ENCODE data around the gene CNTN4. TPM values are rescaled to one million over a fixed set of nuclear protein-coding genes. Genes with fewer than 3 reads are reported as not detected.

Gene CNTN4
- total and polyA plus RNA-seq, 2 experiments from 2014 or later, result 0.91 to 4.0 TPM

- no peaks in the 10 kb centered on the region for H4K20me1 ChIP-seq (replicated peaks; ENCODE audit: insufficient read depth)
- Mint-ChIP-seq H3K27me3 (ENCODE audit: insufficient read depth, low read depth, poor library complexity) (no peaks in the 10 kb centered on the region), H3K4me1 (no peaks in the 10 kb centered on the region), H3K4me3 (no peak overlapping the region), H3K9me3 (peaks cover 98% of the 10 kb centered on the region), H3K36me3 (ENCODE audit: low read depth) (peaks cover 41% of the 10 kb centered on the region), H3K27ac (no peak overlapping the region)
- H3K9me2 ChIP-seq (ENCODE audit: insufficient read depth), result 0 out of 2 replicates have a peak, but pooled peaks cover 3% of the 10 kb centered on the region
- no peak for TF ChIP-seq STAT1 (IDR thresholded peaks at IDR 0.05; ENCODE audit: unreplicated experiment)
- TF ChIP-seq, protein P1, sequence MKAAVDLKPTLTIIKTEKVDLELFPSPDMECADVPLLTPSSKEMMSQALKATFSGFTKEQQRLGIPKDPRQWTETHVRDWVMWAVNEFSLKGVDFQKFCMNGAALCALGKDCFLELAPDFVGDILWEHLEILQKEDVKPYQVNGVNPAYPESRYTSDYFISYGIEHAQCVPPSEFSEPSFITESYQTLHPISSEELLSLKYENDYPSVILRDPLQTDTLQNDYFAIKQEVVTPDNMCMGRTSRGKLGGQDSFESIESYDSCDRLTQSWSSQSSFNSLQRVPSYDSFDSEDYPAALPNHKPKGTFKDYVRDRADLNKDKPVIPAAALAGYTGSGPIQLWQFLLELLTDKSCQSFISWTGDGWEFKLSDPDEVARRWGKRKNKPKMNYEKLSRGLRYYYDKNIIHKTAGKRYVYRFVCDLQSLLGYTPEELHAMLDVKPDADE (IDR thresholded peaks at IDR 0.05), result no peak
- no peak for TF ChIP-seq EZH2phosphoT487 (IDR thresholded peaks at IDR 0.05; ENCODE audit: unreplicated experiment)
- TF ChIP-seq POLR2AphosphoS5 (IDR thresholded peaks at IDR 0.05; ENCODE audit: low read depth), result no peak
- TF ChIP-seq CREB1 (CRISPR knock-in tag; IDR thresholded peaks at IDR 0.05; ENCODE audit: low read depth), result no peak
- TF ChIP-seq, protein P2, sequence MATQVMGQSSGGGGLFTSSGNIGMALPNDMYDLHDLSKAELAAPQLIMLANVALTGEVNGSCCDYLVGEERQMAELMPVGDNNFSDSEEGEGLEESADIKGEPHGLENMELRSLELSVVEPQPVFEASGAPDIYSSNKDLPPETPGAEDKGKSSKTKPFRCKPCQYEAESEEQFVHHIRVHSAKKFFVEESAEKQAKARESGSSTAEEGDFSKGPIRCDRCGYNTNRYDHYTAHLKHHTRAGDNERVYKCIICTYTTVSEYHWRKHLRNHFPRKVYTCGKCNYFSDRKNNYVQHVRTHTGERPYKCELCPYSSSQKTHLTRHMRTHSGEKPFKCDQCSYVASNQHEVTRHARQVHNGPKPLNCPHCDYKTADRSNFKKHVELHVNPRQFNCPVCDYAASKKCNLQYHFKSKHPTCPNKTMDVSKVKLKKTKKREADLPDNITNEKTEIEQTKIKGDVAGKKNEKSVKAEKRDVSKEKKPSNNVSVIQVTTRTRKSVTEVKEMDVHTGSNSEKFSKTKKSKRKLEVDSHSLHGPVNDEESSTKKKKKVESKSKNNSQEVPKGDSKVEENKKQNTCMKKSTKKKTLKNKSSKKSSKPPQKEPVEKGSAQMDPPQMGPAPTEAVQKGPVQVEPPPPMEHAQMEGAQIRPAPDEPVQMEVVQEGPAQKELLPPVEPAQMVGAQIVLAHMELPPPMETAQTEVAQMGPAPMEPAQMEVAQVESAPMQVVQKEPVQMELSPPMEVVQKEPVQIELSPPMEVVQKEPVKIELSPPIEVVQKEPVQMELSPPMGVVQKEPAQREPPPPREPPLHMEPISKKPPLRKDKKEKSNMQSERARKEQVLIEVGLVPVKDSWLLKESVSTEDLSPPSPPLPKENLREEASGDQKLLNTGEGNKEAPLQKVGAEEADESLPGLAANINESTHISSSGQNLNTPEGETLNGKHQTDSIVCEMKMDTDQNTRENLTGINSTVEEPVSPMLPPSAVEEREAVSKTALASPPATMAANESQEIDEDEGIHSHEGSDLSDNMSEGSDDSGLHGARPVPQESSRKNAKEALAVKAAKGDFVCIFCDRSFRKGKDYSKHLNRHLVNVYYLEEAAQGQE (IDR thresholded peaks at IDR 0.05; ENCODE audit: unreplicated experiment), result no peak
- TF ChIP-seq JUNB (IDR thresholded peaks at IDR 0.05; ENCODE audit: unreplicated experiment), result no peak
- no peak for TF ChIP-seq EZH2 (IDR thresholded peaks at IDR 0.05; ENCODE audit: low read depth, unreplicated experiment)
- no peak for TF ChIP-seq ZNF331 (CRISPR knock-in tag; IDR thresholded peaks at IDR 0.05; ENCODE audit: low read depth)
- no peak for TF ChIP-seq NANOG (IDR thresholded peaks at IDR 0.05; ENCODE audit: borderline replicate concordance)
- TF ChIP-seq, protein P3, sequence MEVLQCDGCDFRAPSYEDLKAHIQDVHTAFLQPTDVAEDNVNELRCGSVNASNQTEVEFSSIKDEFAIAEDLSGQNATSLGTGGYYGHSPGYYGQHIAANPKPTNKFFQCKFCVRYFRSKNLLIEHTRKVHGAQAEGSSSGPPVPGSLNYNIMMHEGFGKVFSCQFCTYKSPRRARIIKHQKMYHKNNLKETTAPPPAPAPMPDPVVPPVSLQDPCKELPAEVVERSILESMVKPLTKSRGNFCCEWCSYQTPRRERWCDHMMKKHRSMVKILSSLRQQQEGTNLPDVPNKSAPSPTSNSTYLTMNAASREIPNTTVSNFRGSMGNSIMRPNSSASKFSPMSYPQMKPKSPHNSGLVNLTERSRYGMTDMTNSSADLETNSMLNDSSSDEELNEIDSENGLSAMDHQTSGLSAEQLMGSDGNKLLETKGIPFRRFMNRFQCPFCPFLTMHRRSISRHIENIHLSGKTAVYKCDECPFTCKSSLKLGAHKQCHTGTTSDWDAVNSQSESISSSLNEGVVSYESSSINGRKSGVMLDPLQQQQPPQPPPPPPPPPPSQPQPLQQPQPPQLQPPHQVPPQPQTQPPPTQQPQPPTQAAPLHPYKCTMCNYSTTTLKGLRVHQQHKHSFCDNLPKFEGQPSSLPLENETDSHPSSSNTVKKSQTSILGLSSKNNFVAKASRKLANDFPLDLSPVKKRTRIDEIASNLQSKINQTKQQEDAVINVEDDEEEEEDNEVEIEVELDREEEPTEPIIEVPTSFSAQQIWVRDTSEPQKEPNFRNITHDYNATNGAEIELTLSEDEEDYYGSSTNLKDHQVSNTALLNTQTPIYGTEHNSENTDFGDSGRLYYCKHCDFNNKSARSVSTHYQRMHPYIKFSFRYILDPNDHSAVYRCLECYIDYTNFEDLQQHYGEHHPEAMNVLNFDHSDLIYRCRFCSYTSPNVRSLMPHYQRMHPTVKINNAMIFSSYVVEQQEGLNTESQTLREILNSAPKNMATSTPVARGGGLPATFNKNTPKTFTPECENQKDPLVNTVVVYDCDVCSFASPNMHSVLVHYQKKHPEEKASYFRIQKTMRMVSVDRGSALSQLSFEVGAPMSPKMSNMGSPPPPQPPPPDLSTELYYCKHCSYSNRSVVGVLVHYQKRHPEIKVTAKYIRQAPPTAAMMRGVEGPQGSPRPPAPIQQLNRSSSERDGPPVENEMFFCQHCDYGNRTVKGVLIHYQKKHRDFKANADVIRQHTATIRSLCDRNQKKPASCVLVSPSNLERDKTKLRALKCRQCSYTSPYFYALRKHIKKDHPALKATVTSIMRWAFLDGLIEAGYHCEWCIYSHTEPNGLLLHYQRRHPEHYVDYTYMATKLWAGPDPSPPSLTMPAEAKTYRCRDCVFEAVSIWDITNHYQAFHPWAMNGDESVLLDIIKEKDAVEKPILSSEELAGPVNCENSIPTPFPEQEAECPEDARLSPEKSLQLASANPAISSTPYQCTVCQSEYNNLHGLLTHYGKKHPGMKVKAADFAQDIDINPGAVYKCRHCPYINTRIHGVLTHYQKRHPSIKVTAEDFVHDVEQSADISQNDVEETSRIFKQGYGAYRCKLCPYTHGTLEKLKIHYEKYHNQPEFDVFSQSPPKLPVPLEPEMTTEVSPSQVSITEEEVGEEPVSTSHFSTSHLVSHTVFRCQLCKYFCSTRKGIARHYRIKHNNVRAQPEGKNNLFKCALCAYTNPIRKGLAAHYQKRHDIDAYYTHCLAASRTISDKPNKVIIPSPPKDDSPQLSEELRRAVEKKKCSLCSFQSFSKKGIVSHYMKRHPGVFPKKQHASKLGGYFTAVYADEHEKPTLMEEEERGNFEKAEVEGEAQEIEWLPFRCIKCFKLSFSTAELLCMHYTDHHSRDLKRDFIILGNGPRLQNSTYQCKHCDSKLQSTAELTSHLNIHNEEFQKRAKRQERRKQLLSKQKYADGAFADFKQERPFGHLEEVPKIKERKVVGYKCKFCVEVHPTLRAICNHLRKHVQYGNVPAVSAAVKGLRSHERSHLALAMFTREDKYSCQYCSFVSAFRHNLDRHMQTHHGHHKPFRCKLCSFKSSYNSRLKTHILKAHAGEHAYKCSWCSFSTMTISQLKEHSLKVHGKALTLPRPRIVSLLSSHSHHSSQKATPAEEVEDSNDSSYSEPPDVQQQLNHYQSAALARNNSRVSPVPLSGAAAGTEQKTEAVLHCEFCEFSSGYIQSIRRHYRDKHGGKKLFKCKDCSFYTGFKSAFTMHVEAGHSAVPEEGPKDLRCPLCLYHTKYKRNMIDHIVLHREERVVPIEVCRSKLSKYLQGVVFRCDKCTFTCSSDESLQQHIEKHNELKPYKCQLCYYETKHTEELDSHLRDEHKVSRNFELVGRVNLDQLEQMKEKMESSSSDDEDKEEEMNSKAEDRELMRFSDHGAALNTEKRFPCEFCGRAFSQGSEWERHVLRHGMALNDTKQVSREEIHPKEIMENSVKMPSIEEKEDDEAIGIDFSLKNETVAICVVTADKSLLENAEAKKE (CRISPR knock-in tag; IDR thresholded peaks at IDR 0.05), result no peak
- TF ChIP-seq CTCF (conservative IDR thresholded peaks at IDR 0.05; ENCODE audit: low read depth in 2 of 2), result no peak
- no peak for TF ChIP-seq ZNF114 (CRISPR knock-in tag; IDR thresholded peaks at IDR 0.05)
- no peak overlapping the region for H3K4me2 ChIP-seq
- H3K4me3 ChIP-seq, result no peak overlapping the region
- H2AFZ ChIP-seq, result 0 out of 2 replicates have a peak overlapping the region, but pooled peaks have one; percentile 18
- H3K27me3 ChIP-seq (ENCODE audit: insufficient read depth), result no peaks in the 10 kb centered on the region
- DNase-seq (ENCODE audit: low spot score), result no peak
- ATAC-seq, result no peak
- no peaks in the 10 kb centered on the region for H3F3A ChIP-seq (replicated peaks; ENCODE audit: low read depth)
- no peaks in the 10 kb centered on the region for H3K79me2 ChIP-seq (replicated peaks; ENCODE audit: insufficient read depth)
- H3K4me1 ChIP-seq (ENCODE audit: insufficient read depth), result peaks cover 9% of the 10 kb centered on the region
- H3K36me3 ChIP-seq (ENCODE audit: insufficient read depth), result no peaks in the 10 kb centered on the region
- H3K27ac ChIP-seq (ENCODE audit: low read depth), result no peak overlapping the region
These were observed 988.6 kb downstream of the CNTN4 start for GRCh38 chr3:3087279-3087678.

Data from GM23338 (cell line).